HG03439 (cell line): ENCODE results near the gene PPP2R3B.
"Not testable (repeated sequence)": the region's sequence is repeated elsewhere in the genome, so short reads cannot be mapped to it uniquely, and the experiment has no call there.

ENCODE experiments used
- ATAC-seq: cut with Tn5 transposase; IDR thresholded peaks from one replicate; pipeline ENCODE4 v1.9.1; 2021; ENCODE audit warnings: mild to moderate bottlenecking, moderate library complexity; ENCODE audit not compliant: unreplicated experiment

Gene PPP2R3B, protein sequence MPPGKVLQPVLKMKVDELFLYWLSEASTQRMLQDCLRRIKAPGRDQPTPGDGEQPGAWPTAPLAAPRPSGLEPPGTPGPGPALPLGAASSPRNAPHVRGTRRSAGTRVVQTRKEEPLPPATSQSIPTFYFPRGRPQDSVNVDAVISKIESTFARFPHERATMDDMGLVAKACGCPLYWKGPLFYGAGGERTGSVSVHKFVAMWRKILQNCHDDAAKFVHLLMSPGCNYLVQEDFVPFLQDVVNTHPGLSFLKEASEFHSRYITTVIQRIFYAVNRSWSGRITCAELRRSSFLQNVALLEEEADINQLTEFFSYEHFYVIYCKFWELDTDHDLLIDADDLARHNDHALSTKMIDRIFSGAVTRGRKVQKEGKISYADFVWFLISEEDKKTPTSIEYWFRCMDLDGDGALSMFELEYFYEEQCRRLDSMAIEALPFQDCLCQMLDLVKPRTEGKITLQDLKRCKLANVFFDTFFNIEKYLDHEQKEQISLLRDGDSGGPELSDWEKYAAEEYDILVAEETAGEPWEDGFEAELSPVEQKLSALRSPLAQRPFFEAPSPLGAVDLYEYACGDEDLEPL

DNA sequence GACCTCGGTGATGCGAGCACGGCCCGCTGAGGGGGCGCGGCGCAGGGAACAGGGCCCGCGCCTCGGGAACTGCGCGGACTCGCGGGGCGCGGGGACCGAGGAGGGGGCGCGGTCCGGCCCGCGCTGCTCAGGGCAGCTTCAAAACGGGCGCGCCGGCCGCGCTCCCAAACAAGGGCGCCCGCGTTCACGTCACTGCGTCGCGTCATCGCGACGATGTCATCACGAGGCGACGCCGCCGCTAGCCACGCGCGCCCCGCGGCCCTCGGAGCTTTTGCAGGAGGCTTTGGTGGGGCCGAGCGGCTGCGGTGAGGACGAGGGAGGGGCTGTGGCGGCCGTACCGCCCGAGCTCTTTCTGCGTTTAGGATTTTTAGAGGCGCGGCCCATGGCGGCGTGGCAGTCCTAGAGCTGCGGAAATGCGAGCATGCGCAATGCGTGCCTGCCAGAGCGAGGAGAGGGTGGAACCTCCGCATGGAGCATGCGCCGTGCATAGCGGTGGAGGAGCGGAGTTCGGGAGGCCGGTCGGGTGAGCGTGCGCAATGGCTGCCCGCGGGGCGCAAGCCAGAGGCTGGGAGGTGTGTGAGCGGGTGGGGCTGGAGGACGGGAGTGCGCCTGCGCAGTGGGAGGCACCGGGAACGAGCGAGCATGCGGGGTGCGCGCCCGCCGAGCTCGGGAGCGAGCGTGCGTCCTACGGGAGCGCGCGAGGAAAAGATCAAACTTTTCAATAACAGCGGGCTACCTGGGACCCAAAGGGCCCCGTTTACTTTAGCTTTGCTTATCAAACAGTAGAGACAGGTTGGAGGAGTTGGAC lies at the start of gene PPP2R3B:
TSS of gene PPP2R3B (minus strand) at position 140 of the 808 bp plus-strand sequence. CDS start 216 bp downstream, outside the sequence.
- ATAC-seq, result peak; percentile 98

DNA sequence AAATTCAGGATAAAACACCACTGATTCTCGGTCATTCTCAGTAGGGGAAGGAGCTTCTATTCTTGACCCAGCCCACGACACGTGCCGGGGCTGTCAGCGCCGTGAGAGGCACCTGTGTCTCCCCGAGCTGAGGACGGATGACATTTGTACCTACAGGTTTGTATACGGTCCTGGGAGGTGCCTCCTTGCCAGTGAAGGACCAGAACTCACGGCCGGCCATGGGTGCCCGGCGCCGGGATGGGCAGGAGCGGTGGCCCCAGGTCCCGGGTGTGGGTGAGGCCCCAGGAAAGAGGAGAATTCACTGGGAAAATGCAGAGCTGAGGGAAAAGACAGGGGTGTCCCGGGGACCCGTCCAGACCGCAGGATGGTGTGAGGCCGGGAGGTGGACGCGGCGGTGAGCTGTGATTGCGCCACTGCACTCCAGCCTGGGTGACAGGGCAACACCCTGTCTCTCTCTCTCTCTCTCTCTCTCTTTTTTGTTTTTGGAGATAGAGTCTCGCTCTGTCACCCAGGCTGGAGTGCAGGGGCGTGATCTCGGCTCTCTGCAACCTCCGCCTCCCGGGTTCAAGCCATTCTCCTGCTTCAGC lies 48.9 kb upstream of the PPP2R3B start:
- ATAC-seq, result no peak

GRCh38 chrX:434946-435345 lies 48.2 kb upstream of the PPP2R3B start:
- ATAC-seq, result no peak

GRCh38 chrX:433771-434170 lies 47.1 kb upstream of the PPP2R3B start:
- ATAC-seq, result no peak

- ATAC-seq, result not testable (repeated sequence)
Observed at GRCh38 chrX:432666-433065, 46.0 kb upstream of the PPP2R3B start.

DNA sequence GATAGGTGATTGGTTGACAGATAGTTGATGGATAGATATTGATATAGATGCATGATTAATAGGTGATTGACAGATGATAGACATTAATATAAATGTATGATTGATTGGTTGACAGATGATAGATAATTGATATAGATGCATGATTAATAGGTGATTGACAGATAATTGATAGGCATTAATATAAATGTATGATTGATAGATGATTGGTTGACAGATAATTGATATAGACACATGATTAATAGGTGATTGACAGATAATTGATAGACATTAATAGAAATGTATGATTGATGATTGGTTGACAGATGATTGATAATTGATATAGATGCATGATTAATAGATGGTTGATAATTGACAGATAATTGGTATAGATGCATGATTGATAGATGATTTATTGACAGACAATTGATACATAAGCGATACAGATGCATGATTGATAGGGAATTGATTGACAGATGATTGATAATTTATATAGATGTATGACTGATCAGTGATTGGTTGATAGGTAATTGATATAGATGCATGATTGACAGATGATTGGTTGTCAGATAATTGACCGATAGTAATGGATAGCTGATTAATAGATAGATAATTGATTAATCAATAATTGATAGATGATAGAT lies 44.9 kb upstream of the PPP2R3B start:
- no peak for ATAC-seq

DNA sequence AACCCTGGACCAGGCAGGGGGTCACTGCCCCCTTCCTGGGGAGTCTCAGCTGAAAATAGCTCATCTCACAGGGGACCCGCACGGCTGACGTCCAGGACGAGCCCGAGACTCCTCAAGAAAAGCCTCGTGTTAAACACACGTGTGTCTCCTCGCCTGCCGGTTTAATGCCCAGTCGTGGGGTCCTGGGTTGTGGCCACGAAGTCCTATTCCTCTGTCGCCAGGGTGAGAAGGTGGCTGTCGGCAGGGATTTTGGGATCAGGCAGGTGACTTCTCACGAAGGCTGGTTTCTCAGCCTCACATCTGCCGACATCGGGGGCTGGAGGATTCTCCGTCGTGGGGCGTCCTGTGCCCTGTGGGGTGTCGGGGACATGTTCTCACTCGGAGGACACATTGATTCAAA lies 44.3 kb upstream of the PPP2R3B start:
- ATAC-seq, result no peak

GRCh38 chrX:429266-429825 lies 42.6 kb upstream of the PPP2R3B start:
- ATAC-seq, result no peak

DNA sequence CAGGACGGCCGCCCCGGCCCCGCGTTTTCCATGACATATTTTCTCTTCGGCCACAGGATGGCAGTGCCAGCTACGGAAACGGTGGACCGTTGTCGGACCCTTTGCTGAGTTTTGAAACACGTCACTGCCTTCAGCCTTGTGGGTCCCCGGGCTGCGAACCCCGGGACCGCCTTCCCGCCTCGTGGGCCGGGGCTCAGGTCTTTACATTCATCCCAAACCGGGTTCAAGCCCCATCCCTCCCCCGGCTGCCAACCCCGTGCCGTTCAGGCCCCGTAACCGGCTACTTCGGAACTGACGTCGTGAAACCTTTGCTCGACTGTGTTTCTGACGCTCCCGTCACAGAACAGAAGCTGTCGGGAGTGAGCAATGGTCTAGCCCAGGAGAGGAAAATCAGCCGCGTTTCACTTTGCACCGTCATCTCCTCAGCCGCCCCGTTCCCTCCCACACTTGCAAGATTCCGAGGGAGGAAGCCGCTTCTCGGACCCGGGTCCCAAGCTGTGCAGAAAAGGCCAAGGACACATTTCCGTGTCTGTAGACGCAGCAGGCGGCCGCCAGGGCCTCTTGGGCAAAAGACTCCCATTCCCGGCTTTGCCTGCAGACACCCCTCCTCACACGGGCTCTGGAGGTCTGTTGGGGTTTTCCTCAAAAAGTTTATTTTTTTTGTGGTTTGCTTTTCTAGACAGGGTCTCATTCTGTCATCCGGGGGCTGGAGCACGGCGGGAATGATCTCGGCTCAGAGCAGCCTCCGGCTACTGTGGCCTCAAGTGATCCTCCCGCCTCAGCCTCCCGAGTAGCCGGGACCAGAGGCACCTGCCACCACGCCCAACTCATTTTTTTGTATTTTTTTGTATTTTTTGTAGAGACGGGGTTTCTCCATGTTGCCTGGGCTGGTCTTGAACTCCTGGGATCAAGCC lies 41.4 kb upstream of the PPP2R3B start:
- ATAC-seq, result no peak

DNA sequence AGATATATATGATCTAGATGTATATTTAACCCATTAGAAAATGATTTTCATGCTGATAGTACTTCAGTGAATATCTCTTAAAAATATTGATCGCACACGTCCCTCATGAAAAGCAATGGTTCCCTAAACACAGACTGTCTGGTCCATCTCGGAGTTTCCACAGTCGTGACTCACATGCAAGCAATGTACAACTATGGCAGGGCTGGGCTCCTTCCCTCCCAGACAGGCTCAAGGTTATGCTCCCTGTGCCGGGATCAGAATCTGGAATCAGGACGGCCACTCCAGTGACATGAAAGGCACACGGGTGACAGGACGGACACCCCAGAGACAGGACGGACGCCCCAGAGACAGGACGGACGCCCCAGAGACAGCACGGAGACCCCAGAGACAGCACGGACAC lies 40.2 kb upstream of the PPP2R3B start:
- ATAC-seq, result no peak

GRCh38 chrX:425056-425455 lies 38.3 kb upstream of the PPP2R3B start:
- no peak for ATAC-seq

DNA sequence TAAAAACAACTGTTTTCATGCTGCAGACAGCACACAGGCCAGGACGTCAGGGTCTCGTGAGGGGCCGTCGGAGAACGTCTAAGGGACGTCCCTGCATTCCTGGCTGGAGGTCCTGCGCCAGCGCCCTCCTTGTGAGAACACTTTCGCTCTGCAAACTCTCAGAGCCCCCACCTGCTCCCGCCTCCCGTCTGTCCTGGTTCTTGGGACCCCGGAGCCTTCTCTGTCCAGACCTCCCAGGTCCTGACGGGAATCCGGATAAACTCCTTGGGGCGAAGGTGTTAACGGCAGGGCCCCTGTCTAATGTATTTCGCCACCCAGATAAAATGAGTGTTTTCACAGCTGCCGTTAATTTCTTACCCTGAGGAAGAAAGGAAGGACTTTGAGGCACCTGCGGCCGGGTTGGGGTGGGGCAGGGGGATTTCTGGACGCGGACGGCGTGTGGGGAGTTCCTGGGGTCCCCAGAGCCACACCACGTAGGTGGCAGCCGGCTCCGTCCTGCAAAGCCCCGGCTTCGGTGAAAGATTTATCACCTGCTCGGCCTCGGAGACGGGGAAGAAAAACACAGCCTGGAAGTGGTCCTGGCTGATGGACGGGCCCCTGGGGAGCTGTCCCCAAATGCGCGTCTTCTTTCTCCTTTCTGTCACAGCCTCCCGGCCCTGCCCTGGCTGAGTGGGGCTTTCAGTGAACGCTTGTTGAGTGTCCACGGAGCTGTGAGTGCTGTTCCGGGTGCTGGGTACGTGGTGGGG lies 35.1 kb upstream of the PPP2R3B start:
- no peak for ATAC-seq

DNA sequence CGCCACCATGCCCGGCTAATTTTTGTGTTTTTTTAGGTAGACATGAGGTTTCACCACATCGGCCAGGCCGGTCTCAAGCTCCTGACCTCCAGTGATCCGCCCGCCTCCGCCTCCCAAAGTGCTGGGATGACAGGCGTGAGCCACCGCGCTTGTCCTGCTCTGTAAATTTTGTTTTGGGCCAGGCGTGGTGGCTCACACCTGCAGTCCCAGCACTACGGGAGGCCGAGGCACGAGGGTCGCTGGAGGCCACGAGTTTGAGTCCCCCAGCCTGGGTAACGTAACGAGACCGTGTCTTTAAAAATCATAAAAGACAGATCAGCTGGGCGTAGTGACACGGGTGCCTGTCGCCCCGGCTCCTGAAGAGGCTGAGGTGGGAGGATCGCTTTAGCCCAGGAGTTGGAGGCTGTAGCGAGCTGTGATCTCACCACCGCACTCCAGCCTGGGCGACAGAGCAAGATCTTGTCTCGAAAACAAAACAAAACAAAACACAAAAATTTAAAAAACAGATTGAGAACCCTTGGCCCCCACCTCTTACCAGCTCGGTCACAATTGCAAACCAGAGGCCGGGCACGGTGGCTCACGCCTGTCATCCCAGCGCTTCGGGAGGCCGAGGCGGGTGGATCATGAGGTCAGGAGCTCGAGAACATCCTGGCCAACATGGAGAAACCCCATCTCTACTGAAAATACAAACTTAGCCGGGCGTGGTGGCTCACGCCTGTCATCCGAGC lies 34.0 kb upstream of the PPP2R3B start:
- ATAC-seq, result no peak

GRCh38 chrX:418927-419729 lies 32.4 kb upstream of the PPP2R3B start:
- no peak for ATAC-seq

- ATAC-seq, result not testable (repeated sequence)
Observed at GRCh38 chrX:415498-415897, 28.8 kb upstream of the PPP2R3B start.

DNA sequence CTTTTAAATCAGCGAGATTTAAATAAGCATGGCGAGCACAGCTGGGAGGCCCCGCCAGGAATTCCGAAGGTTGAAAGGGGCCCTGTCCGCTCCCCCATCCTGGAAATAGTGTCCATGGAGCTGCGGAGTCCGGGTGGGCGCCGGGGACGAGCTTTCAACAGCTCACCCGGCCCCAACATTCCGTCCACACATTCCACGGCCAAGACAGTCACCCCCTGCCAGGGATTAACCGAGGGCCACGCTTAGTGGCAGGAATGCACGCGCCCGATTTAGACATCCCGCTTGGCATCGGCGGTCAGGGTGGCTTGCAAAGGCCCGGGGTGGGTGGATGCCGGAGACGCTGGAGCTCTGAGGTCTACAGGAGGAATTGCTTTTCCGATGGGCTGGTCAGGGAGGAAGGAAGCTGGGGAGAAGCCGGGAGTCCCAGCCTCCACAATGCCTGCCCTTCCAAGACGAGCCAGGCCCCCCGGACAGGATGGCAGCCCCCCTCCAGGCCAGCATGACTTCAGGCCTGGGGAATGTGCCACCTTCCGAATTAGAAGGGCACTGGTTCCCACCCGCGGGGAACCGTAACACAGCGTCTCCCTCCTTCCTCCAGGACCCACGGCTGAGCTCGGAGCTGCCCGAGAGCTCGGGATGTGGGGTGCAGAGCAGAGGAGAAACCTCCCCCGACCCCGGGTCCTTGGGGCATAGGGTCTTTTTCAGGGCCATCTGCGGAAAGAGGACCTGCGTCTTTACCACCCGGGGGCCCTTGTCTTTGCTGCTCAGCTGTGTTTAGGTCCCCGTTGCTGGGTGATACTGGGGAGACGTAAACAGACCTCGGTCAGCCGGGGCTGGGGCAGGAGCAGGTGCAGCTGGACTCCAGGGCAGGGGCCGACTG lies 26.9 kb upstream of the PPP2R3B start:
- ATAC-seq, result no peak
